Lower leg skin (tissue), 4 donors: Measurements from ENCODE around the gene C4orf51. TPM values are rescaled to one million over a fixed set of nuclear protein-coding genes. Genes with fewer than 3 reads are reported as not detected.

ENCODE experiments used
- DNase-seq, 2 donors: peaks; one replicate each; pipeline ENCODE4 v3.0.0-alpha.2; 2019; ENCODE audit warnings: low spot score in 2 of 2
- H3K4me3 ChIP-seq: fragments of 200-600 bp; sonication (generic); 2 replicates; pipeline ENCODE4 v1.5.1; 2017; ENCODE audit warnings: mild to moderate bottlenecking, low read depth; ENCODE audit not compliant: poor library complexity, severe bottlenecking
- CTCF ChIP-seq, 3 donors: fragments of 450-650 bp; IDR thresholded peaks; one replicate each; pipeline ENCODE4 v1.5.1; 2016; ENCODE audit warnings: antibody characterized with exemption in 3 of 3, mild to moderate bottlenecking in 3 of 3, moderate library complexity in 2 of 3
- POLR2A ChIP-seq, 2 donors: fragments of 450-650 bp; IDR thresholded peaks; one replicate each; pipeline ENCODE4 v1.6.1; 2016 to 2017; ENCODE audit warnings: antibody characterized with exemption in 2 of 2, mild to moderate bottlenecking in 1 of 2, moderate library complexity in 1 of 2
- WGBS, 2 donors: methylation state at CpG; one replicate each; pipeline ENCODE4 v1.1.5; 2018; 5-methylcytosine and 5-hydroxymethylcytosine counted together
- intact Hi-C: fragments of 100-400 bp; cut with DNase I; formaldehyde crosslinking; loops from one replicate; pipeline ENCODE4 v1.15.0; 2023; ENCODE audit warnings: low total_unique reads
- total RNA-seq, 4 donors: library from RNA; depleted of rRNA; stranded (reverse); fragments of >200 nt; gene quantifications; one replicate each; pipeline ENCODE4 v1.1.0, GENCODE V29; 2016

C4orf51 gene
- total RNA-seq, 4 donors from 2014 or later = not detected

GRCh38 chr4:145760176-145760575 is 80.2 kb downstream of the C4orf51 start:
- TF ChIP-seq POLR2A (IDR thresholded peaks at IDR 0.05) (no peak), CTCF (IDR thresholded peaks at IDR 0.05) (no peak)
- intact Hi-C loops = no loop called here
- DNase-seq = no peak
- no peak overlapping the region for H3K4me3 ChIP-seq
- WGBS, 2 donors = 93 to 95% methylated on average over 8 of the region's 8 CpGs

- WGBS, 2 donors = 97% methylated on average over 45 to 47 of the region's 49 CpGs
- TF ChIP-seq POLR2A (IDR thresholded peaks at IDR 0.05) (no peak), CTCF (IDR thresholded peaks at IDR 0.05) (no peak)
- intact Hi-C loops = no loop called here
Measured at GRCh38 chr4:145760961-145761929, 81.3 kb downstream of the C4orf51 start.

GRCh38 chr4:145762719-145763118 is 82.8 kb downstream of the C4orf51 start:
- TF ChIP-seq POLR2A (IDR thresholded peaks at IDR 0.05) = no peak
- TF ChIP-seq CTCF (IDR thresholded peaks at IDR 0.05) = no peak
- no peak overlapping the region for H3K4me3 ChIP-seq
- WGBS, 2 donors = 96 to 97% methylated on average over 8 of the region's 8 CpGs
- intact Hi-C loops = no loop called here
- DNase-seq = no peak

More at GRCh38 chr4:145760961-145761929, 81.3 kb downstream of the C4orf51 start:
- H3K4me3 ChIP-seq = no peak overlapping the region
- no peak for DNase-seq

- no peak overlapping the region for H3K4me3 ChIP-seq
- no peak for DNase-seq
- WGBS, 2 donors = 86 to 89% methylated on average over 4 of the region's 4 CpGs
- intact Hi-C loops = no loop called here
- no peak for TF ChIP-seq CTCF (IDR thresholded peaks at IDR 0.05)
- no peak for TF ChIP-seq POLR2A (IDR thresholded peaks at IDR 0.05)
Measured at GRCh38 chr4:145763399-145763798, 83.5 kb downstream of the C4orf51 start.

GRCh38 chr4:145766273-145766672 is 86.3 kb downstream of the C4orf51 start:
- intact Hi-C loops = no loop called here
- 96 to 97% methylated on average over 5 of the region's 5 CpGs for WGBS, 2 donors
- TF ChIP-seq POLR2A (IDR thresholded peaks at IDR 0.05) = no peak
- no peak for TF ChIP-seq CTCF (IDR thresholded peaks at IDR 0.05)
- no peak overlapping the region for H3K4me3 ChIP-seq
- no peak for DNase-seq
